Mesendoderm (in vitro differentiated cells): ENCODE data around the gene TUBGCP4.

Experiments
- DNase-seq: peaks from one replicate; pipeline ENCODE4 v3.0.0; 2013
- H2AK5ac ChIP-seq: 2 replicates; pipeline ENCODE4 v1.6.1; 2013; ENCODE audit warnings: low read length, inconsistent platforms
- H2BK120ac ChIP-seq: 2 replicates; pipeline ENCODE4 v1.6.1; 2013; ENCODE audit warnings: low read depth, mild to moderate bottlenecking, low read length, moderate library complexity, mixed read lengths
- H2BK15ac ChIP-seq: replicated peaks from 2 replicates; pipeline ENCODE4 v1.6.1; 2013; ENCODE audit warnings: low read depth, mild to moderate bottlenecking, moderate library complexity
- H2BK5ac ChIP-seq: 2 replicates; pipeline ENCODE4 v1.6.1; 2013; ENCODE audit warnings: low read length, inconsistent platforms
- H3K18ac ChIP-seq: 2 replicates; pipeline ENCODE4 v1.6.1; 2013; ENCODE audit warnings: mild to moderate bottlenecking, low read length, mixed read lengths
- H3K23ac ChIP-seq: one replicate; pipeline ENCODE4 v1.6.1; 2013; ENCODE audit warnings: low read length
- H3K27ac ChIP-seq: 2 replicates; pipeline ENCODE4 v1.5.1; 2013; ENCODE audit warnings: low read depth, mild to moderate bottlenecking, inconsistent platforms, low read length, moderate library complexity
- H3K27me3 ChIP-seq: 2 replicates; pipeline ENCODE4 v1.6.1; 2013; ENCODE audit warnings: low read length, control low read depth, mild to moderate bottlenecking, inconsistent platforms; ENCODE audit not compliant: insufficient read depth, poor library complexity
- H3K36me3 ChIP-seq: 2 replicates; pipeline ENCODE4 v1.6.1; 2013; ENCODE audit warnings: low read length, inconsistent platforms; ENCODE audit not compliant: control insufficient read depth, insufficient read depth
- H3K4ac ChIP-seq: one replicate; pipeline ENCODE4 v1.6.1; 2013; ENCODE audit warnings: low read depth, mild to moderate bottlenecking, low read length, moderate library complexity
- H3K4me1 ChIP-seq: 2 replicates; pipeline ENCODE4 v1.6.1; 2013; ENCODE audit warnings: low read depth, low read length, inconsistent platforms; ENCODE audit not compliant: control insufficient read depth
- H3K4me2 ChIP-seq: 2 replicates; pipeline ENCODE4 v1.6.1; 2013; ENCODE audit warnings: low read length
- H3K4me3 ChIP-seq: 2 replicates; pipeline ENCODE4 v1.5.1; 2013; ENCODE audit warnings: mild to moderate bottlenecking, low read length
- H3K56ac ChIP-seq: one replicate; pipeline ENCODE4 v1.6.1; 2013; ENCODE audit warnings: low read length
- H3K79me1 ChIP-seq: 2 replicates; pipeline ENCODE4 v1.6.1; 2013; ENCODE audit warnings: low read length, inconsistent platforms
- H3K79me2 ChIP-seq: 2 replicates; pipeline ENCODE4 v1.6.1; 2013; ENCODE audit warnings: mild to moderate bottlenecking, low read length; ENCODE audit not compliant: control insufficient read depth, insufficient read depth
- H3K9ac ChIP-seq: 2 replicates; pipeline ENCODE4 v1.6.1; 2013; ENCODE audit warnings: low read length, inconsistent platforms
- H4K5ac ChIP-seq: one replicate; pipeline ENCODE4 v1.6.1; 2013; ENCODE audit warnings: low read length
- H4K8ac ChIP-seq: one replicate; pipeline ENCODE4 v1.6.1; 2013; ENCODE audit warnings: low read depth, mild to moderate bottlenecking, control low read depth, low read length, moderate library complexity
- WGBS: extraction: QIAGEN DNeasy Blood & Tissue Kit; methylation state at CpG from one replicate; pipeline ENCODE4 v1.1.7; 2013; ENCODE audit warnings: low lambda C conversion rate, missing lambda C conversion rate; ENCODE audit not compliant: insufficient coverage; ENCODE audit errors: extremely low coverage; 5-methylcytosine and 5-hydroxymethylcytosine counted together

TUBGCP4 gene

DNA sequence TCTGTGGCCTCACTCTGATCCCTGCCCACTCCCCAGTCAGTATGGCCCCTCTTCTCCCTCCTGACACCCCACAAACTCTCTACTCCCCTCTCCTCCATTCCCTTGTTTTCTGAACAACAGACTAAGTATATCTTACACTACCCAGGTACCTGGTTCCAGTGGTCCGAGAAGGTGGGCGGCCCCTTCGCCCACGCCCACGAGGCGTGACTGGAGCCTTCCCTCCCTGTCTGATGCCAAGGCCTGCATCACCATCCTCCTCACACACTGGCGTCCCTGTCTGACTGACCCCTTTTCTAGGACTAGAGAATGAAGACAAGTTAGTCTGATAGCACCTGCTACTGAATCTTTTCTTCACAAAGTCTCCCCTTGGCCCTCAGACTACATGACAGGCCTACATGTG, 50.0 kb downstream of the TUBGCP4 start:
- Histone ChIP-seq H2AK5ac (no peak overlapping the region), H3K4me1 (no peaks in the 10 kb centered on the region), H3K18ac (no peak overlapping the region), H3K4ac (no peak overlapping the region), H3K4me2 (no peak overlapping the region), H3K27ac (no peak overlapping the region), H2BK15ac (no peak overlapping the region), H3K36me3 (peaks cover 4% of the 10 kb centered on the region), H2BK5ac (no peak overlapping the region), H3K56ac (no peak overlapping the region), H3K79me2 (no peaks in the 10 kb centered on the region), H3K9ac (no peak overlapping the region), H4K8ac (no peak overlapping the region), H3K4me3 (no peak overlapping the region), H3K23ac (no peak overlapping the region), H4K5ac (no peak overlapping the region), H2BK120ac (no peak overlapping the region), H3K27me3 (no peaks in the 10 kb centered on the region), H3K79me1 (no peaks in the 10 kb centered on the region)
- no CpG with 5 or more reads among the region's 7 CpGs for WGBS
- DNase-seq, result no peak

- no peak overlapping the region for H2AK5ac ChIP-seq
- H3K23ac ChIP-seq, result no peak overlapping the region
- no peaks in the 10 kb centered on the region for H3K79me1 ChIP-seq
- H3K27me3 ChIP-seq, result no peaks in the 10 kb centered on the region
- H3K4me2 ChIP-seq, result no peak overlapping the region
- no peak overlapping the region for H4K8ac ChIP-seq
- H4K5ac ChIP-seq, result no peak overlapping the region
- DNase-seq, result no peak
- no peaks in the 10 kb centered on the region for H3K4me1 ChIP-seq
- no peak overlapping the region for H2BK5ac ChIP-seq
- H3K79me2 ChIP-seq, result no peaks in the 10 kb centered on the region
- no peak overlapping the region for H3K56ac ChIP-seq
- H3K4ac ChIP-seq, result no peak overlapping the region
- H3K18ac ChIP-seq, result no peak overlapping the region
- H3K36me3 ChIP-seq, result peaks cover 4% of the 10 kb centered on the region
- WGBS, result no CpG with 5 or more reads among the region's 3 CpGs
- H3K27ac ChIP-seq, result no peak overlapping the region
- H3K9ac ChIP-seq, result no peak overlapping the region
- H2BK15ac ChIP-seq, result no peak overlapping the region
- H3K4me3 ChIP-seq, result no peak overlapping the region
- no peak overlapping the region for H2BK120ac ChIP-seq
Measured at GRCh38 chr15:43423793-43424192, 52.9 kb downstream of the TUBGCP4 start.

DNA sequence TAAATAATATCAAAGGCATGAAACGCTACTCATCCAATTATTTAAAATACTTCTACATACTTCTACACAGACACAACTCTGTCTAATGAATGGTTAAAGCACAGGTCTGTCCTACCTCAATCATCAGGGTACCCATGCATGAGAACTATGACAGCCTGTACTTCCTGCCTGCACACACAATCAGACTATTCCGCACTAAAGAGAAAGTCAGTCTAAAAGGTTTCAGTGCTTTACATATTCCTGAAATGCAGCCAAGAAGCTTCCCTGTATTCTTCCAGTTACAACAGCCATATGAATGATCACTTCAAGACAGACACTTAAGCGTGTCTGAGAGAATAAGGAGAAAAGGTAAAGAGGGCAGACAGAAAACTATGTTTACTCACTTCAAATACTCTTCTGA, 58.8 kb downstream of the TUBGCP4 start:
- H3K79me2 ChIP-seq, result no peaks in the 10 kb centered on the region
- H3K56ac ChIP-seq, result no peak overlapping the region
- H3K23ac ChIP-seq, result no peak overlapping the region
- H2BK15ac ChIP-seq, result no peak overlapping the region
- no peak overlapping the region for H2BK5ac ChIP-seq
- no peak overlapping the region for H2AK5ac ChIP-seq
- no peak overlapping the region for H3K4me2 ChIP-seq
- H4K5ac ChIP-seq, result no peak overlapping the region
- no peaks in the 10 kb centered on the region for H3K79me1 ChIP-seq
- no peak overlapping the region for H2BK120ac ChIP-seq
- no peak overlapping the region for H3K18ac ChIP-seq
- no peak overlapping the region for H3K4me3 ChIP-seq
- peaks cover 5% of the 10 kb centered on the region for H3K36me3 ChIP-seq
- no peaks in the 10 kb centered on the region for H3K27me3 ChIP-seq
- no peak overlapping the region for H3K4ac ChIP-seq
- no peak overlapping the region for H3K27ac ChIP-seq
- DNase-seq, result no peak
- H3K9ac ChIP-seq, result no peak overlapping the region
- no peak overlapping the region for H4K8ac ChIP-seq
- no peaks in the 10 kb centered on the region for H3K4me1 ChIP-seq
- no CpG with 5 or more reads among the region's 3 CpGs for WGBS

- WGBS, result no CpG with 5 or more reads among the region's 4 CpGs
- Histone ChIP-seq H3K4me3 (no peak overlapping the region), H3K4me2 (no peak overlapping the region), H3K18ac (no peak overlapping the region), H2AK5ac (no peak overlapping the region), H3K27ac (no peak overlapping the region), H3K27me3 (no peaks in the 10 kb centered on the region), H3K79me2 (no peaks in the 10 kb centered on the region), H3K4ac (no peak overlapping the region), H2BK120ac (no peak overlapping the region), H3K79me1 (no peaks in the 10 kb centered on the region), H4K5ac (no peak overlapping the region), H2BK5ac (no peak overlapping the region), H3K23ac (no peak overlapping the region), H2BK15ac (no peak overlapping the region), H3K36me3 (peaks cover 9% of the 10 kb centered on the region), H3K9ac (no peak overlapping the region), H3K4me1 (no peaks in the 10 kb centered on the region), H3K56ac (no peak overlapping the region), H4K8ac (no peak overlapping the region)
- DNase-seq, result no peak
Measured at GRCh38 chr15:43433165-43433564, 62.3 kb downstream of the TUBGCP4 start.

- Histone ChIP-seq H3K9ac (no peak overlapping the region), H2BK15ac (no peak overlapping the region), H3K79me1 (no peaks in the 10 kb centered on the region), H2AK5ac (no peak overlapping the region), H2BK120ac (no peak overlapping the region), H3K27me3 (no peaks in the 10 kb centered on the region), H3K4ac (no peak overlapping the region), H3K18ac (no peak overlapping the region), H2BK5ac (no peak overlapping the region), H3K27ac (no peak overlapping the region), H3K23ac (no peak overlapping the region), H4K5ac (no peak overlapping the region), H3K4me3 (no peak overlapping the region), H3K79me2 (no peaks in the 10 kb centered on the region), H3K36me3 (peaks cover 9% of the 10 kb centered on the region), H3K56ac (no peak overlapping the region), H3K4me2 (no peak overlapping the region), H4K8ac (no peak overlapping the region), H3K4me1 (no peaks in the 10 kb centered on the region)
- no CpG with 5 or more reads among the region's 3 CpGs for WGBS
- no peak for DNase-seq
Measured at GRCh38 chr15:43433661-43434303, 62.9 kb downstream of the TUBGCP4 start.

DNA sequence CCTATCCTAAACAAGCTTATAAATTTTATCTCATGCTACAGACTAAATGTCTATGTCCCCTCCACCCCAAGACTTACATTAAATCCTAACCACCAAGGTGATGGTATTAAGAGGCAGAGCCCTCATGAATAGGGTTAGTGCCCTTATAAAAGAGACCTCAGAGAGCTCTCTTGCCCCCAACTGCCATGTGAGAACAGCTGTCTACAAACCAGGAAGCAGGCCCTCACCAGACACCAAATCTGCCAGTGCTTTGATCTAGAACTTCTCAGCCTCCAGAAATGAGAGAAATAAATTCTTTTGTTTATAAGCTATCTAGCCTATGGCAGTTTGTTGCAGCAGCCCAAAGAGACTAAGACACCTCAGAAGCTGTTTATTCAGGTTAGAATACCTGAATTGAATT, 63.5 kb downstream of the TUBGCP4 start:
- no peak overlapping the region for H3K23ac ChIP-seq
- no peak overlapping the region for H2BK120ac ChIP-seq
- H2BK5ac ChIP-seq, result no peak overlapping the region
- H2AK5ac ChIP-seq, result no peak overlapping the region
- no peak overlapping the region for H3K4me3 ChIP-seq
- H3K4ac ChIP-seq, result no peak overlapping the region
- no peak overlapping the region for H3K9ac ChIP-seq
- no peak overlapping the region for H3K4me2 ChIP-seq
- no peak overlapping the region for H4K5ac ChIP-seq
- no peak overlapping the region for H3K18ac ChIP-seq
- no peaks in the 10 kb centered on the region for H3K27me3 ChIP-seq
- H4K8ac ChIP-seq, result no peak overlapping the region
- H3K79me1 ChIP-seq, result no peaks in the 10 kb centered on the region
- H3K79me2 ChIP-seq, result no peaks in the 10 kb centered on the region
- H3K4me1 ChIP-seq, result no peaks in the 10 kb centered on the region
- peaks cover 9% of the 10 kb centered on the region for H3K36me3 ChIP-seq
- no peak overlapping the region for H2BK15ac ChIP-seq
- no peak for DNase-seq
- H3K56ac ChIP-seq, result no peak overlapping the region
- H3K27ac ChIP-seq, result no peak overlapping the region
